NCI-H2029 (cell line): Measurements from ENCODE around the gene PPP2R2C.

Source experiments
- DNase-seq: peaks from one replicate; lab custom pipeline; 2025; lab: John Stamatoyannopoulos, UW

PPP2R2C gene

DNA sequence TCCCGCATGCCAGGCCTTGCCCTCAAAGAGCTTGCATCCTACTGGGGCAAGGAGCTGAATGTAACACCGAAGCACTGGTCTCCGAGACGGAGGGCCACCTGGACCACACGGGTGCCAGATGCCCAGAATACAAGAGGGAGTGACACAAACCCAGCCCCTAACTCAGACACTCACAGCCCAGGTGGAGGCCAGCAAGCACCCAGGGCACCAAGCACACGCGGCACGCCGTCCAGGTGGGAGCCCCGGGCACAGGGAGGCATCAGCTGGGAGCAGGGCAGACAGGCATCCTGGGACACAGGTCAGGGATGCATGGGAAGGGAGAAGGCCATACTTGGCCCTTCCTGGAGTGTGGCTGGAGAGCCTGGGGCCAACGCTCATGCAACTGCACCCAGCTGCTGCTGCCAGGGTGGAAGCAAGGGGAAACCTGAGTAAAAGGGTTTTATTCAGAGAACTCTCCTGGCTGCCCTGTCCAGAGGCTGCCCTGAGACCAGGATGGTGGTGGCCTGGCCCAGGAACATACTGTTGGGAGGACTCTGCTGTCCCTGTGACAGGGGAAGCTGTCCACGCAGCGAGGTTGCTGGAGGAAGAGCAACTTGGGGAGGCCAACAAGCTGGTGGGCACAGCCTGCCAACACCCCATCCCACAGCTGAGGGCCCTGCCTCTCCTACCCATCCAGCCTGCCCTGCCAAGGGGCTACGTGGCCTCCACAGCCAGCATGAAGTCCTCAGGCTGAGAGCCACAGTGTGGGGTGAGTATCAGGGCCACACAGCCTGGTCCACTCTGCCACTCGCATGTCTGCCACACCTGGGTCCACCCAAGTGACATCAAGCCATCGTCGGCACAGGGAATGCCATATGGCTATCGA is 22.2 kb upstream of the PPP2R2C start:
- no peak for DNase-seq

DNA sequence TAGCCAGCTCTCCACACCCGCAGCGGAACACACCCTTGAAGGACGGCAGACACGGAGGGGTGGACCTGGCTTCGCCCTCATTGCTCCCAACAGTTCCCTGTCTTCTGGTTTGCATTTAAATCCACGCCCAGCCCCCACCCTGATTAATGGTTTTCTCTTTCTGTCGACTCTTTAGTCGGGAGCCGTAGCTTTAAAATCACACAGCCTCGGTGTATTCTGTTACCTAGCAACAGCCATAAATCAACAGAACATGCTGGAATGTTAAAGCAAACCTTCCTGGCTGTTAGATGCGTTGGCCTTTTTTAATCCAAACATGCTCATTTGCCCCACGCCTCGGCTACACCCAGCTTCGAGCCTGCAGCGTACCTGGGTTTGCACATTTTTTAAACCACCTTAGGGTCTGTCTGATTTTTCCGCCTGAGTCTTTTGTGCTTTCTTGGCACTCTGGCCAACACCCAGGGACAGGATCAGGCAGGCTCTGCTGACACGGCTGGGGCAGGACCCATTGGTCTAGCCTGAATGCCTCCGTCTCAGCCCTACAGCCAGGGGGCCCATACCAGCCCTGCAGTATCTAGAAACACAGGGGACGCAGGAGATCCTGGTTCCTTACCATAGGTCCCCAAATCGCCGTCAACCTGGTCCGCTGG is 21.4 kb upstream of the PPP2R2C start:
- no peak for DNase-seq

DNA sequence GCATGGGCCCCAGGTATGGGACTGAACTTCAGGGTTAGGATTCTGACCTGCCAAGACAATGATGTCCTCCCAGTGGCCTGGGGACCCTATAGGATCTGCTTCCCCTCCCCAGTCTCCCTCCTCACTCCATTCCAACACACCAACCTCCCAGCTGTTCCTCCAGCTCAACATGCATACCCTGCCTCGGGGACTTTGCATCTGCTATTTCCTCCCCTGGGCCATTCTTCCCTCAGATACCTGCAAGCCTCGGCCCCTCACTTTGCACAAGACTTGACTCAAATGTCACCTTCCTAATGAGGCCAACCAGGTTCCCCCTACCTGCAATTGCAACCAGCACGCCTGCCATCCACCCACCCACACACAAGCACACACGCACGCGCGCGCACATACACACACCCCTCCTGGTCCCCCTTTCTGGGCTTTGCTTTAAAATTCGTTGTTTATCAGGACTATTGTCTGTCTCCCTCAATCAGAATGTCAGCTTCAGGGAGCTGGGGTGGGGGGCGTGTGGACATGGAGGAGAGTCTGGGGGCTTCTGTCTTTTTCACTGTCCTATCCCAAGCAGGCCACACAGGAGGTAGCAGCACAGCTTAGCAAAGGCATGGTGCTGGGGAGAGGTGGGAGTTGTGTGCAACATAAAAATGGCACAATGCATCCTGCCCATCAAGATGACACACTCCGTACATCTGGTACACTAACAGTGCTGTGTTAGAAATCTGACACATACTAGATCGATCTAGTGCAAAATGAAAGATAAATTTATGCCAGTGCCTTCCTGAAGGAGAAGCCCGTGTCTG is 20.6 kb upstream of the PPP2R2C start:
- no peak for DNase-seq

DNA sequence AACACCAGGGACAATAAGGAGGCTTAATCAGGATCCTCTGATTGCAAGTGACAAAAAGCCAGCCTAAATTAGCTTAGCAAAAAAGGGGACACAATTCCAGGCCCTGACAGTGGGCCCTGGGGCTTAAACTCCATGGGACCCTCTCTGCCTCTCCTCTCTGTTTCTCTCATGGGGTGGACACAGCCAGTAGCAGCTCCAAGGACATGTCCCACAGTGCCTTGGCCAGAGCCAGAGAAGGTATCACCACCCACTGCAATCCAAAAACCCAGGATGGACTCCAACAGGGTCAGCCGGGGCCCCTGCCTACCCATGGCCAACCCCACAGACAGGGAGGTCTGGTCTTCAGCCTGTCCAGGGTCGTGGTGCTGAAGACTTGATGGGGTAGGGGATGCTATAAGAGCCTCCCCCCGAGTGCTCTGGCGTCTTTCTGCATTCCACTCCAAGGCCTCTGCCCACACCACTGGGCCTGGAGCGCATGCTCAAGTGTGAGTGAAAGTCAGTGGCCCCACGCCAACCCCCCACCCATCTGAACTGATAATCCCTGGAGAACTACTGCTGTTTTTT is 19.7 kb upstream of the PPP2R2C start:
- DNase-seq, result no peak

DNA sequence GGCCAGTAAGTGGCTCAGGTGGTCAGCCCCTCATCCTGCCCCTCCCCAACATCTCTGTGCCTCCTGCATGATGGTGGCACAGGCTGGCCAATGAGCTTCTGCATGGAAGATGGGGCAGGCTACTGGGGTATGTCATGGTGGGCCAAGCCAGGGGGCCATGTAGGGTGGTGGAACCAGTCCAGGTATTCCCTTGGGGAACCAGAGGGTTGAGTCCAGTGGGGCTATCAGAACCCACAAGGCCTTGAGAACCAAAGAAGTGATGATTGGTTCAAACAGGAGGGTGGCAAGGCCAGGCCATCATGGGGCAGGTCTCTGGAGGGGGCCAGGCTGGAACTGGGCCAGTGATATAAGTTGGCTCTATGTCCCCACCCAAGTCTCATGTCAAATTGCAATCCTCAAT is 18.8 kb upstream of the PPP2R2C start:
- DNase-seq, result no peak

DNA sequence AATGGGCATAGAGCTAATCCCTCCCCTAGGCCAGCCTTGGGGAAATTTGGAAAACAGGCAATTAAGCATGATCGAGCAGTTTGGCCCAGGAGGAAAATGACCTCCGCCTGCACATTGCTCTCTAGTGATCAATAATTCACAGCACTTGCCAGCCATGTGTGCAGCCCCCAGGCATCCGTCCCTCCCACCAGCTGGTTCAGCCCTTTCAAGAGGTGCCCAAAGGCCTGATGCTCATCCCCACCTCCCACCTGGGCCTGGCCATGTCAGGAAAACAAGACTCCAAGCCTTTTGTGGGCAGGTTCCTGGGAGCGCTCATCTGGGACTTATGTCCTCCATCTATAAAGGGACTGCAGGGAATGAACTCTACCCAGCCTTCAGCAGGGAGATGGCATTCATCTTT is 17.5 kb upstream of the PPP2R2C start:
- no peak for DNase-seq

DNA sequence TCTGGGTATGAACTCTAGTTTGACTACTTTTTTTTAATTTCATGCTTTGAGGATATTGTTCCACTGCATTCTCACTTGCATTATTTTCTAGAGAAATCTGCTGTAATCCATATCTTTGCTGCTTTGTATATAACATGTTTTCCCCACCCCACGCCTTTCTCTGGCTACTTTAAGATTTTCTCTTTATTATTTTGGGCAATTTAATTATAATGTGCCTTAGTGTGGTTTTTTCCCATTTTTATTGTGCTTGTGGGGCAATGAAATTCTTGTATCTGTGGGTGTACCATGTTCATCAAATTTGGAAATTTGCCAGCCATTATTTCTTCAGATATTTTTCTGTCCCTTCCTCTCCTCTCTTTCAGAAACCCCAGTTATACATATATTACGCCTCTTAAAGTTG is 15.1 kb upstream of the PPP2R2C start:
- DNase-seq, result no peak

DNA sequence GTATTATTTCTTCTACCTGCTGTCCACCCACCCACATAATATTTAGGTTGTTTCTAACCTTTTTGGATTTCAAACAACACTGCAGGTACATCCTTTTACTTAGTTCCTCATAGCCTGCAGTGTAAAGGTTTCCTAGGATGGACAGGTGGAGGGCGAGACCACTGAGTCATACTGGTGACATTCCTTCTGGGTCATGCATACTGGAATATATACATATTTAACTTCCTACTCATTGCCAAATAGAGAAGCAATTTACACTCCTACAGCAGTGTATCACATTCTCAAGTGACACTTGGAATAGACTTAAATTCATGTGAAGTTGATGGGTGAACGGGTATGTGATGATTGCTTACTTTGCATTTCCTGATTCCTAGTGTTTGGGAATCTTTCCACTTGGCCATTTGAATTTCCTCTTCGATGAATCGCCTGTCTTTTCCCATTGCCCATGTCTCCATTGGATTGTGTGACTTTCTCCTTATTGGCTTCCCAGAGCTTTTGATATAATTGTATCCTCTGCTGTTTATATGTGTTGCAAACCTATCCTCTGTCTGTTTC is 8.2 kb upstream of the PPP2R2C start:
- DNase-seq, result no peak

DNA sequence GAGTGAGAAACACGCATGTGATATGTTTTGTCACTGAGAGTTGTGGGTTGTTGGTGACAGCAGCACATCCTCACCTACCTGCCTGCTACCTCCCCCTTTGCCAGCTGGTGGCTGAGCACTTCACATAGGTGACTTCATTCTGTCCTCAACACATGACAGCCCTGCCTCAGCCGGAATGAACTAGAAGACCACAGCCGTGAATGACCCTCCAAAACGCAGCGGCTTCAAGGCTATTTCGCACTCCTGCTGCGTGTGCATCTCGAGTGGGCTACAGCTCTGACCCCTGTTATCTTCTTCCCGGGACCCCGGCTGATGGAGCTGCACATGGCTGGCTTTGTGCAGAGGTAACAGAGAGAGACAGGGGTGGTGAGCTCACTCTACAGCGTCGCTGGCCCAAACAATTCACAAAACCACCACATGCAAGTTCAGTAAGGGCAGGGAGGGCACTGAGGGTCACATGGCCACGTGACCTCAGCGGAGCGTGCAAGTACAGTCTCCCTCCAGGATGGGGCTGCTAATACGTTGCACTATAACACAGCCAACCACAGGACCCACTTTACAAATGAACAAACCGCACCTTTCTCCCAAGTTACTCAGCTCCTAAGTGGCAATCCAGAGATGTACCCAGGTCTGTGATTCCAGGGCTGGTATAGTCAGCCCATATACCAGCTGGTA is 6.3 kb upstream of the PPP2R2C start:
- no peak for DNase-seq

DNA sequence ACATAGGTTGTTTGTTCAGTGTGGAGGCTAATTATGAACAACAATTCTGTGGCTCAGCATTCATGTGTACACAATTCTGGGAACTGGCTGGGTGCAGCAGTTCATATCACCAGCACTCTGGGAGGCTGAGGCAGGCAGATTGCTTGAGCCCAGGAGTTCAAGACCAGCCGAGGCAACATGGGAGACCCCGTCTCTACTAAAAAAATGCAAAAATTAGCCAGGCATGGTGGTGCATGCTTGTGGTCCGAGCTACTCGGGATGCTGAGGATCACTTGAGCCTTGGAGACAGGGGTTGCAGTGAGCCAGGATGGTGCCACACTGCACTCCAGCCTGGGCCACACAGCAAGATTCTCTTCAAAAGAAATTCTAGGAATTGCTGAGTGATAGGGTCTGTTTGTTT is 4.5 kb upstream of the PPP2R2C start:
- no peak for DNase-seq

DNA sequence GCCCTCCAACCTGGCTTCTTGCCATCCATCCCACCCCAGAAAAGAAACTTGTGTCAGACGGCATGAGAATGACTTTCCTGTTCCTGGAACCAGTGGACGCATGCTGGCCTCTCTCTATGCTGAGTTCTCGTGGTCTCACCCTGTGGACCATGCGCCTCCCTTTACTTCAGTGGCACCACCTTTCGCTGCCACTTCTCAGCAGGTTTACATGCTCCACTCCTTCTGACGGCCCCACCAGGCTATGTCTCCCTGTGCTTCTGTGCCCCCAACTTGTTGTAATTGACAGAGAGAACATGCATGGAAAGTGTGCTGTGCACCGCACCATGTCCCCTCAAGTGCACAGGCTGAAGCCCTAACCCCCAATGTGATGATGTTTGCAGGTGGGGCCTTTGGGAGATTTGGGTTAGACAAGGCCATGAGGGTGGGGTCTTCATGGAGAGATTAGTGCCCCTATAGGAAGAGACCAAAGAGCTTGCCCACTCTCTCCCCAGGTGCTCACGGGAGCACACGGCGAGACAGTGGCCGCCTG is 3.1 kb upstream of the PPP2R2C start:
- no peak for DNase-seq

DNA sequence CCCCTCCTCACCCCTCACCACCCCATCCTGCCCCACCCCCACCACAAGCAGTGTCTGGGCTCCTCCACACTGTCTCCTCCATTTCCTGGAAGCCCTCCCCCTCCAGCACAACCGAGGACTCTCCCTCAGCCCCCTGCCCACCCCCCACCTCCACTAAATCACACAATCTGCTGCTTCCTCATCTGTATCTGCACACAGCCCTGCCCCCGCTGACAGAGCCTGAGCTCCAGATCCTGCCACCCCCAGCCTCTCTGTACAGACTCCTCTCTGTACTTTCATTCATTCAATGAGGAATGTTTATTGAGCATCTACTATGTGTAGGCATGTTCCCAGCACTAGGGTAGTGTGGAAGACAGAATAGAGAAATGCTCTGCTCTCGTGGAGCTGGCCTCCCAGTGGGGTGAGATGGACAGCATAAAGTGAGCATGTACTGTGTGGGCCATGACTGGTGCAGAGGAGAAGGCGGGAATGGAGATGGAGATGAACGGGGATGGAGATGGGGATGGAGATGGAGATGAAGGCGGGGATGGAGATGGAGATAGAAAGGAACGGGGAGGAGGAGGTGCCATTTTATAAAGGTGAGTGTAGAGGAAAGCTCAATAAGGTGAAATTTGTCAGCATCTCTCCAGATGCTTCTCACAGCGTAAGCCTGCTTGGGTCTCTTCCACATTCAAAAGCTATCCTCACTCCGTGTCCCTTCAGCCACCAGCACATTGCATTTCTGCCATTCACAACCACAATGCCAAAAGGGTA is 2.5 kb upstream of the PPP2R2C start:
- no peak for DNase-seq

DNA sequence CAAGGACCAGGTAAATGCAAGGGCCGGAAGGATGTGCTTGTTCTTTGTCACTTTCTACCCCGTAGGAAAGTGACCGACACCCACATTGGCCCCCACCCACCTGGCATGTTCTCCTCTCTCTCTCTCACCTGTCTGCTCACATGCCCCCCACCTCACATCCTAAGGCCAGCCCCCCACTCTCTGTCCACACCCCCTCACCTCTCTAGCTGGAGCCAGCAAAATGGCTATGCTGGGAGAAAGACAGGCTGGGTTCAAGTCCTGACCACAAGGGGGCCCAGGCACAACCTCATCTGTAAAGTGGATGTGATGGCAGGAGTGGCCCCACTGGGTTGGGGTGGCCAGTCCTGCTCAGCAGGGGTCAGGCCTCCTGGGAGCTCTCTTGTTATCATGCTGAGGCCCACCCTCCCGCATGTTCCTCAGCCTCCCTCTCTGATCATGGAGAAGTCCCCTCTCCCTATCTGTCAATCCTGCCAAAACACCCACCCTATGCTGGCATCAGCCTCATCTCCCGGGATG is 1.7 kb upstream of the PPP2R2C start:
- no peak for DNase-seq

DNA sequence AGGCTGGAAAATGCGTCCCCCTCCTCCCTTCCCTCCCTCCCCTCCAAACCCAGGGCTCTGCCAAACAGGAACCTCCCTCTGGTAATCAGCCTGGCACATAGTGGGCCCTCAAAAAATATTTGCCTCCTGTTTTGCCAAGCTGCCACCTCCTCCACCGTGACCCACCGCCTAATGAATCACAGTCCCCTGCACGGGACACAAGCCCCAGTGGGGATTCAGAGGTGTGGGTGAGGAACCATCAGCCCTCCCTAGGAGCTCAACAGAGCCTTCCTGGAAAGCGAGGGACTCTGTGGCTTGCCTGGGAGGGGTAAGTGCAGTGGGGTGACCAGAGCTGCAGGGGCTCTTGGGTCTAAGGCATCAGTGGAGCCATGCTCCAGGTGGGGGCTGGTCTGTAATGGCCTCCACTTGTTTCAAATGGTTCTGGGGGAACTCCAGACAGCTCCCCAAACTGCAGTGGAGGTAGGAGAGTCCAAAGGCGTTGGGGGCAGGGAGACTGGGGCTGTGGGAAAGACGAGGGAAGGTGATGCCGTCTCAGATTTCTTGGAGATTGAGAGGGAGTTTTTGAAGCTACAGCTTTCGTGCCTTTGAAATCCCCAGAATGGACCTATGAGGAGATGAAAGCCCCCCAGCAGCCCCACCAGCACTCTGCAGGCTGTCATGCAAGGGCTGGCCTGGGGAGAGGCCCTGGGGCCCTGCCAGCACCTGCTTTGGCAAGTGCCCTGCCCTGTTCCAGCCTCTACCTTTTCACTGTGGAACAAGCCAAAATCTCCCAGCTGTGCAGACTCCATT is 1.0 kb upstream of the PPP2R2C start:
- DNase-seq, result no peak

DNA sequence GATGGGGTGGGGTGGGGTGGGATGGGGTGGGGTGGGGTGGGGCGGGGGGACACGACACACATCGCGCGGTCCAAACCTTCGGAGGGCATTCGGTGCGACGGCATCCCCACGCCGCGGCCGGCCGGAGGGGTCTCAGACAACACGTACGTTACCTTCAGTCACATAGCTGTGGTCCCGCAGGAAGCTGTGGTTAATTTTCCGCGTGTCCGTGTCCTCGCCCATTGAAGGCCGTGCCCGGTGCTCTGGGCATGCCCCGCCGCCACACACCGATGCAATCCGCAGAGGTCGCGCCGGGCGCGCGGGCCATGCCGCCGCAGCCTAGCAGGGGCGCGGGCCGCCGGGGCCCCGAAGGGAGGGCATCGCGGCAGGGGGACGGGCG is 417 bp downstream of the PPP2R2C start:
- DNase-seq, result no peak

DNA sequence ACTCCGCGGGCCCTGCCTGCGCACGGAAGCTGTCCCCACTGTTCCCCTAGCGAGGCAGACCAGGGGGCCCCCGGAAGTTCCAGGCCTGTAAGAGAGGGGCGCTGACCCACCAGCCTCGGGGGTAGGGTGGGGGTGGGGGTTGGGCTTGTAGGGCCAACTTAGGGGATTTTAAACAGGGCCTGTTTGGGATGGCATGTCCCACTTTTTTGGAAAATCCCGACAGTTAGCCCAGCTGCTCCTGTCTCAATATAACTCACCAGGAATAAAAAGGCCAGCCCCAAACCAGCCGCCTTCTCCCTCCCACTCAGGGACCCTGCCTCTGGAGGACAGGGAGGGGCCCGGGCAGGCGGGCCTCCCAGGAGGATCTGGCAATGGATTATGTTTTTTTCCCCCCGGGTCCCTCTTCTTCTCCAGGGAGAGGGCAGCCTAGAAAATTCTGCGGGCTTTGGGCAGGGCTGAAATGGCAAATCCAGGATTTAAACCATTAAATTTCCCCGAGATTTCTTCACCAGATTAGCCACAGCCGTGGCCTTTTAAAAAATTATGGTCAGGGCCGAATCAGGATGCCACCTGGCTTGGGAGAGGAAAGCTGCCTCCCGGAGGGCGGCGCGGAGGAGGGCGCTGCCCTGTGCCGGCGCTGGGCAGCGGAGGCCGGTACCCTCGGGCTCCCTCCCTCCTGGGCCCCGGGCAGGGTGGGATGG is 957 bp downstream of the PPP2R2C start:
- DNase-seq, result no peak

DNA sequence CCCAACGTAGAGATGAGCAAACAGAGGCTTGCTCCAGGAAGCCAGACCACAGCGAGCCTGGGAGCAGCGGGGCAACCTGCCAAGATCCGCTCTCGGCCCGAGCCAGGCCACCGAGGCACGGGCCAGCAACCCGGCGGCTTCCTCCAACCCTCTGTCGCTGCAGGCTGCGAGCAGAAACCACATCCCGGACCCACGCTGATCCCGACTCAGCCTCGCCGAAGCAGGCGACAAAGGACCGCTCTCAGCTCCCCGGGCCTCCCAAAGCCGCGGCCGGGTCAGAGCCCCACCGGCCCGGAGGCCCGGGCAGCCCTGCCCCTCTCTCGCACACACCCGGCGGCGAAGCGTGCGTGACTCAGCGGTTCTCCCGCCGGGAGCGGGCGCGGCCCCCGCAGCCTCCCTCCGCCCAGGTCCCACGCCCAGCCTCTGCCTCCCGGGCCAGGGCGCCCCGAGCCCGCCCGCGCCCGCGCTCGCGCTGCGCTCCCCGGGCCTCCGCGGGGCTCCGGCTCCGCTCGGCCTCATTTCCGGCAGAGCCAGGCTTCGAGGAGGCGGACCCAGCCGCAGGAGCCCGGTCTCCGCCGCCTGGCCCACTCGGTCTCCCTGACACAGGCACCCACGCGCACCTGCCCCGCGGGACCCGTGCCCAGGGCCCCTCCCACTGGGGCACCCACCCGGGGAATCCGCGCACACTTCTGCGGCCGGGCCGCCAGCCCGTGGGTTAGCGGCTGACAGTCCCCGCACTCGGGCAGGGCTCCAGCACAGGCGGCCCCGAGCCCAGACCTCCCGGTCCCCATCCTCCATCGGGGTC is 1.7 kb downstream of the PPP2R2C start:
- no peak for DNase-seq

DNA sequence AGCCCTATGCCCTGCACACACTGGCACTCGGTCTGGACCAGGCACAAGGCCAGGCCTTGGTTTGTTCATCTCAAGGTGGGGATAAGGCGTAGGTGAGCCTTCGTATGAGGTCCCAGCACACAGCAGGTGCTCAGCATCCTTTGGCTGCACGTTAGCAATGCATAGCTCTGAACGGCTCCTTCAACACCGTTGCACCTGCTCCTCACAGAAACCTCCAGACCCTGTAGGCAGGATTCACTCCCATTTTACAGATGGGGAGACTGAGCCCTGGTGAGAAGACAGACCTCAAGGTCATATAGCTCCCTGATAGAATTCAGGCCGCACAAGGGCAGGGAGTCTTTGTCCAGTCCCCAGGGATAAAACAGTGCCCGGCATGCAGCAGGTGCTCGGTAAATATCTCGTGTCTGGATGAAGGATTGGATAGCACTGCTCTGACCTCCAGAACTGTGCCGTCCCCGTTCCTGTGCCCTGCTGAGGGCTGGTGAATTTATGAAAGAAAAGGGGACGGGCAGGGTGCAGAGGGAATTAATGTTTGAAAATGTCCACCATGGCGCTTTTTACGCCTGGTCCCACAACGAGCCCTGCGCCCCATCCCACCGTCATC is 2.4 kb downstream of the PPP2R2C start:
- DNase-seq, result no peak
